H1 (cell line): ENCODE data around the gene MYL5. TPM values are rescaled to one million over a fixed set of nuclear protein-coding genes. Genes with fewer than 3 reads are reported as not detected.

Experiments
- CTCF ChIA-PET: fragments of 300-600 bp; sonication (Branson Sonifier 250); formaldehyde crosslinking; loops from one replicate; lab custom pipeline; 2021; ENCODE audit not compliant: partially characterized antibody; lab: Charles Lee
- POLR2A ChIA-PET: fragments of 300-600 bp; sonication (Branson Sonifier 250); formaldehyde crosslinking; loops from one replicate; lab custom pipeline; 2021; ENCODE audit warnings: inconsistent platforms; ENCODE audit not compliant: partially characterized antibody; lab: Charles Lee
- DNase-seq, 2 experiments: peaks; one replicate each; pipeline versions ENCODE4 v3.0.0 to v3.0.0-alpha.2; 2010 to 2022; ENCODE audit warnings: low spot score in 2 of 2, low read depth in 1 of 2, mixed read lengths in 1 of 2
- FAIRE-seq: peaks from 2 replicates; lab custom pipeline; 2011; peaks lifted over from hg19 to GRCh38; lab: Jason Lieb, UNC
- H2AFZ ChIP-seq: 2 replicates; pipeline ENCODE4 v1.8.1; 2012; ENCODE audit warnings: low read length, inconsistent platforms
- H2AK5ac ChIP-seq: 2 replicates; pipeline ENCODE4 v1.6.1; 2013; ENCODE audit warnings: low read depth, low read length
- H2BK120ac ChIP-seq: replicated peaks from 2 replicates; pipeline ENCODE3; 2013; ENCODE audit warnings: low read depth, low read length, inconsistent platforms
- H2BK12ac ChIP-seq: 2 replicates; pipeline ENCODE4 v1.6.1; 2013; ENCODE audit warnings: low read depth, low read length
- H2BK15ac ChIP-seq: 2 replicates; pipeline ENCODE4 v1.6.1; 2013; ENCODE audit warnings: low read length
- H2BK20ac ChIP-seq: 2 replicates; pipeline ENCODE4 v1.6.1; 2013; ENCODE audit warnings: low read length
- H2BK5ac ChIP-seq: 2 replicates; pipeline ENCODE4 v1.6.1; 2013; ENCODE audit warnings: low read depth, low read length
- H3K14ac ChIP-seq: 2 replicates; pipeline ENCODE4 v1.6.1; 2013; ENCODE audit warnings: inconsistent platforms; ENCODE audit not compliant: insufficient read length
- H3K18ac ChIP-seq: 2 replicates; pipeline ENCODE4 v1.6.1; 2013; ENCODE audit warnings: low read length; ENCODE audit errors: extremely low read depth
- H3K23ac ChIP-seq: 2 replicates; pipeline ENCODE4 v1.6.1; 2013; ENCODE audit warnings: inconsistent platforms; ENCODE audit not compliant: insufficient read length
- H3K23me2 ChIP-seq: 2 replicates; pipeline ENCODE4 v1.6.1; 2013; ENCODE audit warnings: low read depth, low read length
- H3K27ac ChIP-seq: 2 replicates; pipeline ENCODE4 v1.6.1; 2011; ENCODE audit warnings: low read depth, low read length, inconsistent platforms
- H3K27me3 ChIP-seq, 4 experiments: replicated peaks in 1 of 4; 1 replicate in 1 of 4; 2 replicates in 3 of 4; pipeline versions ENCODE4 v1.6.1 to v1.8.1; 2011 to 2013; ENCODE audit warnings: low read length in 3 of 4, mild to moderate bottlenecking in 3 of 4, inconsistent platforms in 2 of 4, mixed read lengths in 2 of 4, moderate library complexity in 1 of 4; ENCODE audit not compliant: control insufficient read depth in 3 of 4, insufficient read depth in 3 of 4; ENCODE audit errors: extremely low read depth in 1 of 4
- H3K36me3 ChIP-seq, 4 experiments: 2 replicates each; pipeline versions ENCODE4 v1.6.1 to v1.8.1; 2011 to 2013; ENCODE audit warnings: mild to moderate bottlenecking in 4 of 4, low read length in 3 of 4, moderate library complexity in 2 of 4, control low read depth in 1 of 4, inconsistent platforms in 1 of 4; ENCODE audit not compliant: insufficient read depth in 4 of 4, control insufficient read depth in 2 of 4
- H3K4ac ChIP-seq: replicated peaks from 2 replicates; pipeline ENCODE3; 2013; ENCODE audit warnings: low read length, low read depth, mixed read lengths, inconsistent platforms; ENCODE audit not compliant: insufficient read length
- H3K4me1 ChIP-seq, 4 experiments: replicated peaks in 1 of 4; 1 replicate in 1 of 4; 2 replicates in 3 of 4; pipeline versions ENCODE4 v1.6.1 to v1.8.1; 2011 to 2013; ENCODE audit warnings: low read length in 3 of 4, inconsistent platforms in 2 of 4, mixed read lengths in 1 of 4; ENCODE audit not compliant: insufficient read depth in 4 of 4, control insufficient read depth in 3 of 4
- H3K4me2 ChIP-seq, 2 experiments: 2 replicates each; pipeline versions ENCODE4 v1.6.1 to v1.8.1; 2011 to 2013; ENCODE audit warnings: low read depth in 2 of 2, low read length in 2 of 2, control low read depth in 1 of 2, inconsistent platforms in 1 of 2, mild to moderate bottlenecking in 1 of 2; ENCODE audit not compliant: insufficient read depth in 1 of 2
- H3K4me3 ChIP-seq, 4 experiments: fragments of 200-600, 300-600 bp in 1 of 4; sonication (generic), shearing (Covaris generic), sonication (Bioruptor Twin) in 1 of 4; 2 replicates each; pipeline versions ENCODE4 v1.5.1 to v1.8.1; 2011 to 2016; ENCODE audit warnings: low read length in 4 of 4, low read depth in 3 of 4, control low read depth in 2 of 4, inconsistent platforms in 2 of 4, mild to moderate bottlenecking in 2 of 4, mixed read lengths in 1 of 4, moderate library complexity in 1 of 4; ENCODE audit not compliant: insufficient read depth in 2 of 4; ENCODE audit errors: extremely low read depth in 1 of 4
- H3K56ac ChIP-seq: replicated peaks from 2 replicates; pipeline ENCODE3; 2013; ENCODE audit warnings: low read depth, mild to moderate bottlenecking, mixed read lengths, low read length, inconsistent platforms; ENCODE audit not compliant: insufficient read length
- H3K79me1 ChIP-seq: 2 replicates; pipeline ENCODE4 v1.6.1; 2013; ENCODE audit warnings: low read depth, low read length, control low read depth
- H3K79me2 ChIP-seq, 2 experiments: 2 replicates each; pipeline versions ENCODE4 v1.6.1 to v1.8.1; 2012 to 2013; ENCODE audit warnings: low read length in 2 of 2, mild to moderate bottlenecking in 2 of 2, inconsistent platforms in 1 of 2; ENCODE audit not compliant: insufficient read depth in 2 of 2, control insufficient read depth in 1 of 2
- H3K9ac ChIP-seq, 4 experiments: replicated peaks in 1 of 4; 1 replicate in 1 of 4; 2 replicates in 3 of 4; pipeline versions ENCODE4 v1.6.1 to v1.8.1; 2011 to 2013; ENCODE audit warnings: low read depth in 3 of 4, low read length in 3 of 4, control low read depth in 2 of 4, mild to moderate bottlenecking in 2 of 4, moderate library complexity in 2 of 4, inconsistent platforms in 1 of 4; ENCODE audit errors: extremely low read depth in 1 of 4
- H3K9me3 ChIP-seq, 2 experiments: 2 replicates each; pipeline versions ENCODE4 v1.6.1 to v1.8.1; 2012 to 2013; ENCODE audit warnings: mild to moderate bottlenecking in 2 of 2, moderate library complexity in 2 of 2, control low read depth in 1 of 2, inconsistent platforms in 1 of 2, low read depth in 1 of 2, low read length in 1 of 2, mixed read lengths in 1 of 2; ENCODE audit not compliant: insufficient read depth in 2 of 2
- H4K20me1 ChIP-seq, 2 experiments: replicated peaks in 1 of 2; 2 replicates each; pipeline versions ENCODE3 to v1.8.1; 2011 to 2013; ENCODE audit warnings: inconsistent platforms in 2 of 2, low read length in 2 of 2, mild to moderate bottlenecking in 1 of 2; ENCODE audit not compliant: insufficient read depth in 2 of 2, control insufficient read depth in 1 of 2
- H4K5ac ChIP-seq: 2 replicates; pipeline ENCODE4 v1.6.1; 2013; ENCODE audit warnings: low read length, low read depth, mixed read lengths, inconsistent platforms; ENCODE audit not compliant: insufficient read length
- H4K8ac ChIP-seq: 2 replicates; pipeline ENCODE4 v1.8.0; 2013; ENCODE audit warnings: mild to moderate bottlenecking, moderate library complexity, low read length, inconsistent platforms; ENCODE audit not compliant: insufficient read depth; ENCODE audit errors: extremely low read depth
- H4K91ac ChIP-seq: replicated peaks from 2 replicates; pipeline ENCODE3; 2013; ENCODE audit warnings: low read length, mixed read lengths, inconsistent platforms; ENCODE audit not compliant: insufficient read length
- BACH1 ChIP-seq: IDR thresholded peaks from 2 replicates; pipeline ENCODE4 v1.6.1; 2012; ENCODE audit warnings: low read length, improper control_type of control experiment
- CEBPB ChIP-seq: IDR thresholded peaks from 2 replicates; pipeline ENCODE4 v1.6.1; 2012; ENCODE audit warnings: low read depth, low read length
- CTBP2 ChIP-seq: IDR thresholded peaks from 2 replicates; pipeline ENCODE4 v1.7.0; 2011; ENCODE audit warnings: borderline replicate concordance, mild to moderate bottlenecking, moderate library complexity, mixed read lengths, low read length; ENCODE audit not compliant: insufficient read depth, insufficient read length
- EP300 ChIP-seq, 2 experiments: IDR thresholded peaks; 1 replicate in 1 of 2; 2 replicates in 1 of 2; pipeline ENCODE4 v1.6.1; 2011 to 2012; ENCODE audit warnings: low read depth in 2 of 2, low read length in 2 of 2, mild to moderate bottlenecking in 2 of 2, borderline replicate concordance in 1 of 2, inconsistent platforms in 1 of 2, moderate library complexity in 1 of 2
- FOSL1 ChIP-seq: IDR thresholded peaks from 2 replicates; pipeline ENCODE4 v1.6.1; 2011; ENCODE audit warnings: mild to moderate bottlenecking, low read depth, low read length, moderate library complexity; ENCODE audit not compliant: insufficient read depth
- GABPA ChIP-seq: IDR thresholded peaks from 2 replicates; pipeline ENCODE4 v1.6.1; 2011; ENCODE audit warnings: mild to moderate bottlenecking, low read length, moderate library complexity, borderline replicate concordance; ENCODE audit not compliant: insufficient read depth
- GTF2F1 ChIP-seq: IDR thresholded peaks from 2 replicates; pipeline ENCODE4 v1.6.1; 2012; ENCODE audit warnings: low read depth, low read length, improper control_type of control experiment, borderline replicate concordance
- HDAC2 ChIP-seq, 2 experiments: fragments of 300-600 bp in 1 of 2; sonication (generic) in 1 of 2; IDR thresholded peaks; 2 replicates each; pipeline ENCODE4 v1.6.1; 2011 to 2012; ENCODE audit warnings: low read depth in 2 of 2, low read length in 2 of 2, mild to moderate bottlenecking in 2 of 2, moderate library complexity in 2 of 2, borderline replicate concordance in 1 of 2, inconsistent platforms in 1 of 2
- KDM5A ChIP-seq: fragments of 200-600 bp; IDR thresholded peaks from 2 replicates; pipeline ENCODE4 v1.7.1; 2012; ENCODE audit warnings: mild to moderate bottlenecking, low read length, inconsistent platforms, mixed read lengths
- POLR2A ChIP-seq, 2 experiments: IDR thresholded peaks; 1 replicate in 1 of 2; 2 replicates in 1 of 2; pipeline ENCODE4 v1.6.1; 2011; ENCODE audit warnings: low read depth in 2 of 2, low read length in 2 of 2, mild to moderate bottlenecking in 2 of 2; ENCODE audit errors: control extremely low read depth in 1 of 2
- YY1 ChIP-seq: IDR thresholded peaks from 2 replicates; pipeline ENCODE4 v1.6.1; 2011; ENCODE audit warnings: low read depth, mild to moderate bottlenecking, low read length
- WGBS, 2 experiments: shearing (Covaris generic) in 1 of 2; methylation state at CpG; one replicate each; pipeline versions ENCODE4 v1.1.6 to v1.1.7; 2013 to 2015; ENCODE audit warnings: low lambda C conversion rate in 2 of 2, mixed read lengths in 2 of 2, inconsistent platforms in 1 of 2, low coverage in 1 of 2, missing lambda C conversion rate in 1 of 2; ENCODE audit not compliant: insufficient replicate concordance in 2 of 2, insufficient coverage in 1 of 2, insufficient read length in 1 of 2; ENCODE audit errors: extremely low coverage in 1 of 2, missing lambda C conversion rate in 1 of 2; 5-methylcytosine and 5-hydroxymethylcytosine counted together
- polyA plus RNA-seq, 7 experiments: library from polyadenylated mRNA; depleted of rRNA in 3 of 7; stranded (reverse) in 5 of 7; unstranded in 2 of 7; fragments of >200 nt in 5 of 7; fragments of 200-250 nt in 2 of 7; gene quantifications; 1 replicate in 5 of 7; 2 replicates in 1 of 7; 4 replicates in 1 of 7; pipeline versions ENCODE4 v1.2.1 to v1.2.3, GENCODE V29; 2011 to 2013; ENCODE audit warnings: missing spikeins in 2 of 7, mixed read lengths in 2 of 7
- total RNA-seq: library from RNA; stranded (reverse); fragmentation: NEBNext Ultra II Directional; extraction: Animal tissue kit (Norgen Biotek cat#: 25700); gene quantifications from 2 replicates; pipeline ENCODE4 v1.2.1, GENCODE V29; 2021
- TF ChIP-seq, protein P1 (sequence below): IDR thresholded peaks from 2 replicates; pipeline ENCODE4 v1.6.1; 2012; ENCODE audit warnings: inconsistent platforms

Gene MYL5
- total and polyA plus RNA-seq, 2 of the 8 experiments (the other 6 are each of a cell fraction or from before 2014, with no cell fraction given), result 5.7 to 6.8 TPM

DNA sequence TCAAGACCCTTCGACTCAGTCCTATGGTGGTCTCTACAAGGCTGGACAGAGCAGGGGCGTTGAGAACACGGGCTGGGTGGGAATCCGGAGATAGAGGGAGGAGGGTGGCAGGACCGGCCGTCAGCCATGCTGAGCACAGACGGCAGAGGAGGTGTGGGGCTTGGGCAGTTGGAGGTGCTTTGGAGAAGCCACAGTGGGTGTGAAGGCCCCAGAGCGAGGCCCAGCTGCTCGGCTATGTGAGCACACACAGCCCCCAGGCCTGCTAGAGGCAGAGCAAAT is 44.8 kb upstream of the MYL5 start:
- H3K4me3 ChIP-seq, result no peak overlapping the region
- peaks cover 10 to 11% of the 10 kb centered on the region in 2 experiments; a peak in 3 of 4 replicates for H3K9me3 ChIP-seq
- FAIRE-seq (no peak), DNase-seq (no peak)
- no peaks in the 10 kb centered on the region; a peak in 1 of 7 replicates for H3K27me3 ChIP-seq
- H2BK5ac ChIP-seq, result no peak overlapping the region
- no peak overlapping the region for H3K18ac ChIP-seq
- H2BK20ac ChIP-seq, result no peak overlapping the region
- peaks cover 0 to 2% of the 10 kb centered on the region in 2 experiments for H4K20me1 ChIP-seq
- no peak overlapping the region for H3K4me2 ChIP-seq
- H3K79me2 ChIP-seq, result no peaks in the 10 kb centered on the region
- CTCF ChIA-PET, result interaction anchor here (0.6 to 1.6 kb wide), 2 partner anchors 21 to 65 kb away, joined by 3 to 4 read pairs; no protein-coding TSS in a partner anchor
- H3K23ac ChIP-seq, result no peak overlapping the region
- H3K56ac ChIP-seq, result no peak overlapping the region
- TF ChIP-seq POLR2A (IDR thresholded peaks at IDR 0.05; ENCODE audit: control extremely low read depth in 1 of 2, low read depth in 2 of 2, low read length in 2 of 2), result no peak
- TF ChIP-seq GABPA, result no peak
- no peak for TF ChIP-seq KDM5A
- TF ChIP-seq, protein P1, sequence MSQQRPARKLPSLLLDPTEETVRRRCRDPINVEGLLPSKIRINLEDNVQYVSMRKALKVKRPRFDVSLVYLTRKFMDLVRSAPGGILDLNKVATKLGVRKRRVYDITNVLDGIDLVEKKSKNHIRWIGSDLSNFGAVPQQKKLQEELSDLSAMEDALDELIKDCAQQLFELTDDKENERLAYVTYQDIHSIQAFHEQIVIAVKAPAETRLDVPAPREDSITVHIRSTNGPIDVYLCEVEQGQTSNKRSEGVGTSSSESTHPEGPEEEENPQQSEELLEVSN, result no peak
- TF ChIP-seq GTF2F1, result no peak
- no peak for TF ChIP-seq CEBPB
- TF ChIP-seq FOSL1, result no peak
- TF ChIP-seq CTBP2, result no peak
- TF ChIP-seq YY1, result no peak
- no peak for TF ChIP-seq BACH1
- no peak for TF ChIP-seq HDAC2 (IDR thresholded peaks at IDR 0.05; ENCODE audit: borderline replicate concordance in 1 of 2, low read depth in 2 of 2, low read length in 2 of 2)
- no peak for TF ChIP-seq EP300 (IDR thresholded peaks at IDR 0.05; ENCODE audit: borderline replicate concordance in 1 of 2, low read depth in 2 of 2, low read length in 2 of 2)
- no peak overlapping the region for H3K27ac ChIP-seq
- H3K79me1 ChIP-seq, result no peaks in the 10 kb centered on the region
- H3K23me2 ChIP-seq, result no peaks in the 10 kb centered on the region
- H3K4me1 ChIP-seq, result peaks cover 0 to 8% (median 4%) of the 10 kb centered on the region in 4 experiments; a peak in 5 of 7 replicates
- WGBS, 2 experiments, result 83% methylated on average over 9 of the region's 9 CpGs; no CpG with 5 or more reads in 1 of the 2 experiments
- H2BK120ac ChIP-seq, result no peak overlapping the region
- H2BK15ac ChIP-seq, result no peak overlapping the region
- no peak overlapping the region for H3K14ac ChIP-seq
- POLR2A ChIA-PET, result no interaction called here
- H4K8ac ChIP-seq, result no peak overlapping the region
- no peak overlapping the region for H3K9ac ChIP-seq
- H2BK12ac ChIP-seq, result no peak overlapping the region
- no peak overlapping the region for H4K5ac ChIP-seq
- H3K36me3 ChIP-seq, result no peaks in the 10 kb centered on the region
- H4K91ac ChIP-seq, result no peak overlapping the region
- H3K4ac ChIP-seq, result no peak overlapping the region
- H2AK5ac ChIP-seq, result no peak overlapping the region
- H2AFZ ChIP-seq, result no peak overlapping the region
